Activated CD4-positive, CD25-positive, alpha-beta regulatory T cell (primary cell): ENCODE data around the gene CDH4.

Experiments used
- DNase-seq, 4 experiments: peaks; one replicate each; lab custom pipeline; 2025; lab: John Stamatoyannopoulos, UW

CDH4 gene

DNA sequence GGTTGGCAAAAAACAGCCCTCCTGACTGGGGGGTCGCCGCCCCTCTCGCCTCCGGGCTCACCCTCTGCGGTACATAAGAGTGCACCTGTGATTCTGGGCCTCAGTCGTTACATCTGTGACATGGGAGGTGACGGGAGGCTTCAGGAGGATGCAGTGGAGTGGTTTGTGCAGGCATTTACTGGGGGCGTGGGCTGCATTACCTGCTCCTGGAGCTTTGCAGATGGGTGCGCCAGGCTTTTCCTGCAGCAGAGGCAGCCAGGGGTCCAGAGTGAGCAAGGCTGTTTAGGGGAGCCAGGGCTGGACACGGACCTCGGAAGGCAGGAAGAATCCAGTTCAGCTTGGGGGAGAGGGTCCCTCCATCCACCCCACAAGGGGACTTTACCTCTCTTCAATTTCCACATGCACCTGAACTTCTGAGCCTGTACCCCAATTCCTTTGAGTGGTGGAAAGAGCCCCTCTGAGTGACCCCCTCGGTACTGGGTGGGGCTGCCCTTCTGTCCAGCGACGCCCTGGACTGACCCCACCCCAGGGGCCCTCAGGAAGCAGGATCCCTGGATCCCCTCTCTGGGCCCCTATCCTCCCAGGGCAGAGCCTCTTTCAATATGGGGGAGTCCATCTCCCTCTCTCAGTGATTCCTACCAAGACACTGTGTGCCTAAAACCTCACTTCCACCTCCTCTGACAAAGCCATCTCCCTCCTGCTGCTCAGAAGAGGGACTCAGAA is 679.6 kb downstream of the CDH4 start:
- no peak for DNase-seq

DNA sequence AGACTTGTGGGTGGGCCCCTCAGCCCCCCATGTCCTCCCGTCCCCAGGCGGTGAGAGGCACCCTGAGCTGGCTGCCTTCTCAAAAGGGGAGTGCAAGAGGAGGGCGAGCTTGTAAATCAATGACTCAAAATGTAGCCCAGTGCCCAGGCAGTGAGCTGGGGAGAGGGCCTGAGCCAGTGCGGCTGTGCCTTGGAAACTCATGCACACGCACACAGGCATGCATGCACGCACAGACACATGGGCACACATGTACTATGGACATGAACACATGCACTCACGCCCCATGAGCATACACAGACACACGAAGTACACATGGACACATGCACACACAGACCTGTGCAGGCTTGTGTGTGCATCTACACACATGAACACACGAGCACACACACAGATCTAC is 680.1 kb downstream of the CDH4 start:
- DNase-seq = no peak

DNA sequence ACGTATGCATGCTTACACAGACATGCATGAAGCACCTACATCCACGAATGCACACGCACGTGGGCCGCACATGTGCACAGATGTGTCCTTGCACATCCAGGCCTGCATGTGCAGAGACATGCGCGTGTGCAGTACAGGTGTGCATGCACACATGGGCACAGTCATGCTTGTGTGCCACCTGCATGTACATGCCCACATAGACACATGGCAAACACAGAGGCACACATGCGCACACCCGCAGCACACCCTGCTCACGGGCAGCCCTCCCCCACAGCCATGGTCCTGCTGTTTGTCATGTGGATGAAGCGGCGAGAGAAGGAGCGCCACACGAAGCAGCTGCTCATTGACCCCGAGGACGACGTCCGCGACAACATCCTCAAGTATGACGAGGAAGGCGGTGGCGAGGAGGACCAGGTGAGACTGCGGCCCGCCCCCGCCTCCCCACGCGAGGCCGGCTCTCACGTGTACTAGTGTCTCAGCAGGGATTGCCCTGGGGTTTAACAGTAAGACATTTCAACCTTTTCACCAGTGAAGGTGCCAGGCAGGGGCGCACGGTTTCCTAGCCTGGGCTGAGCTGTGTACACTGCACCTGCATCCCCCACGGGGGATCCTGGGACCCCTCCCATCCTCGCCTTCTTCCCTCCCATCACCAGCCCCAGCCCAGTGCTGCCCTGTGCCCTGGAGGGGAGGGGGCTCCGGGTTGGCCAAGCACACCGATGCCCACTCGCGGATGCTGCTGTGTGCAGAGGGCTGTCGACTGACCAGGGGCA is 680.8 kb downstream of the CDH4 start:
- no peak for DNase-seq

DNA sequence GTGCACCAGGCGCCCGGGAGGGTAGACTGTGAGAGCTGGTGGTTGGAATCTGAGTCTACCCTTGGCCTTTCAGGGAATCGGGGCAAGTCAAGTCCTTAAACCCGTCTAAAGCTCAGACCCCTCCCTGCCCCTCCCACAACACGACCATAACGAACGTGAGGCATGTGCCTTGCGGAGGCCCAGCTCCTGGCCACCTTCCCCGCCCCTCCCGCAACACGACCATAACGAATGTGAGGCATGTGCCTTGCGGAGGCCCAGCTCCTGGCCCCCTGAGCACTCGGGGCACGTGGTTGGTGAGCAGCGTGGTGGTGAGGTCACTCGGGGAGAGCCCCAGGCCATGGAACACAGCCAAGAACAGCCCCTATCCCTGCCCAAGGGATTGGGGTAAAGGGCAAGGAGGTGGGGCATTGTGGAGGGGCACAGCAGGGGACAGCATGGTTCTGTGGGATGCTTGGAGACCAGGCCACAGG is 681.5 kb downstream of the CDH4 start:
- no peak for DNase-seq

DNA sequence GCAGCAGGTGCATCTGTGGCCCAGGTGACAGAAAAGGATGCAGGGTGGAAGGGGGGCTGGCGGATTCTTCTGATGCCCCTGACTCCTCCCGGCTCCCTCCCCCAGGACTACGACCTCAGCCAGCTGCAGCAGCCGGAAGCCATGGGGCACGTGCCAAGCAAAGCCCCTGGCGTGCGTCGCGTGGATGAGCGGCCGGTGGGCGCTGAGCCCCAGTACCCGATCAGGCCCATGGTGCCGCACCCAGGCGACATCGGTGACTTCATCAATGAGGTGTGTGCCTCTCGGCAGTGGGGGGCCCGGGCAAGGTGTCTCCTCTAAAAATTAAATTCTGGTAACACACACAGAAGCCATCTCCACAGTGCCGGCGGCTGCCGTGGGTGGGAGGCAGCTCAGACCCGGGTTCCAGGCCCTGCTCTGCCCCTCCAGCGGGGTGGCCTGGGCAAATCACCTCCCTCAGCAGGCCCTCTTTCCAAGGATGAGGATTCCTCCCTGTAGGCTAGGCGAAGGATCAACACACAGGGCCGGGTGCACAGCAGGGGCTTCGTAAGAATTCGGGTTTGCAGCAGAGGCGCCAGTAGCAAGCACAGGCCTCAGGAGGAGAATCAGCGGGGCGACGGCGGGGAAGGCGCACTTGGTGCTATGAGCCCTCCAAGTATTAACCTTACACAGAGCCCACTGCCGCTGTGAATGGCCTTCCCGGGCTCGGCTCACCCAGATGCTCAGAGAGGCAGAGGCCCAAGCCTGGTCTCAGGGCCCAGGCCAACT is 682.1 kb downstream of the CDH4 start:
- no peak for DNase-seq

DNA sequence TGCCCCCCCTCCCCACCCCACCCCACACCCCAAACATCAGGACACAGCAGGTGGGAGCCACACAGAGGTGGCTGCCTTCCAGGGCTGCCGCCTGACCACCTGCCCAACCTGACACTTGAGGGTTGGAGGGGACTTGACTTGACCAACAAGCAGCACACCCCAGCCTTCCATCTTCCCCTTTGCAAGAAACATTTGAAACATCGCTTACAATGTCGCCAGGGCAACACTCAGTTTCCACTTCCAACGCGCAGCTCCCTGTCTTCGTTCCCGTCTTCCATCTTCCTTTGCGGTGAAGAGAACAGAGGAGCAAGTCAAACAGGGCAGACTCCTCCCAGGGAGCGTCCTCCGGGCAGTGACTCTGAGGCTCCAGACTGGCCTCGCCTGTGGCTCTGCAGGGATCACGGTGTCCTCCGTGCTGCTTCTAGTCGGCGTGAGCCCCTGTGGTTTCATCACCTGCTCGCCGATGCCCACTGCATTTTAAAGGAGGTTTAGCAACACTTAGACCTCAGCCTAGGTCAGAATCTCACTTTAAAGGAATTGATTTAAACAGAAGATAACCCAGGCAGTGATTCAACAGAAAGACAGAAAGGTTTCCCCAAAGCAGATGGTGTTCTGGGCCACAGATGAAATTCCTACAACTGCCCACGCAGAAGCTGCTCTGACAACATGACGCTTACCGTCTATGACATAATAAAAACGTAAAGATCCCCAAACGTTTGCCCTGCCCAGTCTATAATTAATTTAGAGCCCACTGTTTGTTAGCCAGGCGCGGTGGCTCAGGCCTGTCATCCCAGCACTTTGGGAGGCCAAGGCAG is 682.9 kb downstream of the CDH4 start:
- DNase-seq = no peak

DNA sequence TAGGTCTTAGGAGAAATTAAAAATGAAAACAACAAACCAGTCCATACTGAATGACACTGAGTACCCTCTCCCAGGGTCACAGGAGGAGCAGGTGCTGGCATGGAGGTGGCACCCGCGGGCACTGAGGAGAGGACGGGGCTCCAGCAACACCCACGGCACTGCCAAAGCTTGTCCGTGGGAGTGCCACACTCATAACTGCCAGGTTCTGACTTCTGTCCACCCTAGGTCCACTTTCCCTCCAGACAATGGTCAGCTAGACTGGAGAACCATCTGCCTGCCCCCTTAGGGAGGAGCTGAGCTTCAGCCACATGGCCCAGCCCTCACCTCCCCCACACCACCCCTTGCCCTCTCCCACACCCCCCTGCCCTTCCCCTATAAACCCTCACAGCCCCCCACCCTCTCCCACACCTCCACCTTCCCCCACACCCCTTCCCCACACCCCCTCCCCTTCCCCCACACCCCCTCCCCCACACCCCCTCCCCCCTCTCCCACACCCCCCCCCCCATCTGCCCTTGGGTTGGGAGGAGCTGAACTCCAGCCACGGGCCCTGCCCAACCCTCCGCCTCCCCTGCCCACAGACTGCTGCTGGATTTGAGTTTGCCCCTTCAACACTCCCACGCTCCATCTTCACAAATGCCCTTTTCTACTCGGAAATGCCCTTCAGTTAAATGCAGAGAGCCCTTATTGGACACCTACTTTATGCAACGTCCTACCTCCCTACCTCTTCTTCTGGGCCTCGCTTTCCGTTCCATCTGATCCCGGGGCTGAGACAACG is 684.1 kb downstream of the CDH4 start:
- no peak for DNase-seq

DNA sequence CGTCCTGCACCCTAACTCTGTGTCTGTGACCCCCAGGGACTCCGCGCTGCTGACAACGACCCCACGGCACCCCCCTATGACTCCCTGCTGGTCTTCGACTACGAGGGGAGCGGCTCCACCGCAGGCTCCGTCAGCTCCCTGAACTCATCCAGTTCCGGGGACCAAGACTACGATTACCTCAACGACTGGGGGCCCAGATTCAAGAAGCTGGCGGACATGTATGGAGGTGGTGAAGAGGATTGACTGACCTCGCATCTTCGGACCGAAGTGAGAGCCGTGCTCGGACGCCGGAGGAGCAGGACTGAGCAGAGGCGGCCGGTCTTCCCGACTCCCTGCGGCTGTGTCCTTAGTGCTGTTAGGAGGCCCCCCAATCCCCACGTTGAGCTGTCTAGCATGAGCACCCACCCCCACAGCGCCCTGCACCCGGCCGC is 684.7 kb downstream of the CDH4 start:
- no peak for DNase-seq

DNA sequence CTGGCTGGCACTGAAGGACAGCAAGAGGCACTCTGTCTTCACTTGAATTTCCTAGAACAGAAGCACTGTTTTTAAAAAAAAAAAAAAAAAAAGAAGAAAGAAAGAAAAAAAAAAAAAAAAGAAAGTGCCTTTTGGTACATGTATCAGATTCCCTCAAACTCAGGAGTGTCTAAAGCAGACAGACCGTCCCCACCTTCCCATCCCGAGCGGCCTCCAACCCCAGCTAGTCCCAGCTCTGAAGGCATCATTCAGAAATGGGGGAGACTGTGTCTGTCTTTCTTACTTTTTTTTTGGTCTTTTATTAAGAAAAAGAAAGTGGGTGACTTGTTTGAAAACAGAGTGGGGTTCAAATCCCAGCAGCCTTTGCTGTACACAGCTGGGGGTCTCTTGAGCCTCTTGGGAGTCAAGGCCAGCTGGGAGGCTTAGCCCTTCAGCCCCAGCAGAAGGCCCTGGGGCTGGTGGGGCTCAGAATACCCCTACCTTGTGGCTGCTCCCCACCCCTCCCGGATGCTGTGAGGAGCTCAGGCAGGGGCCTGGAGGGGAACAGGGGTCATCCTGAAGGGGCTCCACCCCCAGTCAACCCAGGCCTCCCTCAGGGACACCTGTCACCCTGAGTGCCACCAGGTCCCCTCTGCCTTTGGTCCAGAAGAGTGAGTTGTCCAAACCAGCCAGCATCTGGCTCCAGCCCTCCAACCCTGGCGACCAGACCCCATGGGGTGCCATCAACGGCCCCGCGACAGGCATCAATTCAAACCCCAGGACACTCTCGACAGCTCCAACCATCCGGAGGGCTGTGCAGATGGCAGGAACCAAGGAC is 685.3 kb downstream of the CDH4 start:
- no peak for DNase-seq

DNA sequence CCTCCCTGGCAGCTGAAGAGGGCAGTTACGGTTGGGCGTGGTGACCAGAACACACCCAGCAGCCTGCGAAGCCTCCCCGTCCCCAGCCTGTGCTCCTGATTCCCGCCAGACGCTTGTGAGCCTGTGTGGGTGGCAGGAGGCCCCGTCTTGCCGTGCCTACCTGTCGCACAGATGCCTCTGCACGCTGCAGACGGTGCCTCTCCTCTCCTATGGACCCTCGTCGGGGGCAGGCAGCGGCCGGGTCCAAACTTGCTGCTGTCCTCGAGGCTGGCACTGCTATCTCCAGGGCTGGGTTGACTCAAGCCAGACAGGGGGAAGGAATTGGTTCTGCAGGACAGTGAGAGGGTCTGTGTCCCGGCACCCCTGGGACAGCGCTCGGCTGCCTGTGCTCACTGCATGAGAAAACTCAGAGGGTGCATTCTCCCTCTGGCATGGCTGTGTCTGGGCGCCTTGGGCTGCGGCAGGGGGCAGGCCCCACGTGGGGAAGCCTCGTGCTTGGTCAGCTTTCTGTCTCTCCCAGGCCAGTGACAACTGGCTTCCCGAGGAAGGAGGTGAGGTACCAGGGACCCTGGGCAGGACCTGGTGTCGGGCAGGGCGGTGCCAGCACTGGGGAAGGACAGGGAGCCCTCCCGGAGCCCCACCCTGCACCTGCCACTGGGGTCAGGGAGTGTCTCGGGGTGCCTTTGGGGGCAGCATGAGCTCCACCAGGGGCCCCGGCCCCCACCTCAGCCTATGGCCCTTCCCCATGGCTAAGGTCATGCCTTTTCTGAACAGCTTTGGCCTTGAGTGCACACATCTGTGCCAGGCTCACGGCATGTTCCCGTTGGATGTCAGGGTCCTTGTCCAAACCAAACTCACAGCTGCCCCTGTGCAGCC is 686.1 kb downstream of the CDH4 start:
- DNase-seq = no peak

DNA sequence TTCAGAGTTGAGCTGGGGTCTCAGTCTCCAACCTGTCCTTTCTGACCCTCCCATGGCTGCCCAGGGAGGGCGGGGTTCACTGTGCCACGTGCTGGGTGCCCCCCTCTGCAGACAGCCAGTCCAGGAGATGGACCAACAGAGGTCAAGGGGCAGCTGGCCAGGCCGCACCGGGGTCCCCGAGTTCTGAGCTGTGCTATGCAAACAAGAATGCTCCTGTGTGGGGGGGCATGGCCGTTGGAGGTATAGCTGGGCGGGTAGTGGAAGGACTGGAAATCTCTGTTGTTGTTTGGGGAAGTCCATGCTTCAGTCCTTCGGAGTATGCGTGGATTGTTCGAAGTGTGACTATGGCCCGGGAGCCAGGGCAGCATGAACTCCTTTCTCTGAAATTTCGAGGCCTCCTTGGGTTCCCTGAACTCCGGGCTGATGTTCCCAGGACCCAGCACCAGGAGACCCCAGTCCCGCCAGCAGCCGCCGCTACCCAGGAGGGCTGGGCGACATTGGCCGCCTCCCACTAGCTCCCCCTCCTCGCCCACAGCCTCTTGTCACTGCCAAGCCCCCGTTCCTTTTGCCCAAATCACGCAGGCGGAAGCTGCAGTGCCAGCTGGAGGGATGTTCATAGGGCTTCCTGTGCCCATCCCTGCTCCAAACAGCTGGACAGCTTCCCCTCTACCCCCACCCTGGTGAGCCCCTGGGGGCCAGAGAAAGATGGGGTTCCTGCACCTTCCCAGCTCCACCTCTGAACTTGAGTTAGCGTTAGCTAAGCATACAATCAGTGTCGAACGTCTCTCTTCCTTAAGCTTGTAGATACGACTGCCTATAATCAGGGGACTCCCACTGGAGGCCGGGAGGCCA is 687.0 kb downstream of the CDH4 start:
- DNase-seq = no peak

DNA sequence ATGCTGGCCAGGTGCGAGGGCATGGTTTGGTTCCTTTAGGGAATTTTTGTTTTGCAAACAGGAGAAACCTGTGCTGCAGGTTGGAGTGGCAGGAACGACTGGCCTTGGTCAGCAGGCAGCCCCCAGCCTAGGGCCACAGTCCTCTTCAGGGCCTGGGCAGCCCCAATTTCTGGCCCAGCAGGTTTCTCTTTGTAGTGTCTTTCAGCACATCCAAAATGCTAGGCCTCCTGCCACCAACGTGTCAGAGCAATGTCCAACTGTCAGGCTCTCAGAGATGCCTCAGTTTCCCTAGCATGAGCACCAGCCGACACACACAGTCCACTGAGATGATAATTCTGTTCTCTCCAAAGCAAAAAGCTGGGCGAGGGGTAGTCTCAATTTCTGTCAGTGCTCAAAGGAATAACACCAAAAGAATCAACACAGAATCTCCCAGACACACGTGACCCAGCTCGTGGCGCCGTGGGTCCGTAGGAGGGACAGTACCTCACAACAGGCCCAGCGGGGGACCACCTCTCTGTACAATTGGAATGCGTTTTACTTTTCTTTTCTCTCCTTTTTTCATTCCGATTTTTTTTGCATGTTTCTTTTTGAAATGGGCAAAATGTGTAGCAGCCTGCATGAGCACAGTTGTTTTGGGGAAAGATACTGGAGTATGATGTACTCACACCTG is 687.8 kb downstream of the CDH4 start:
- DNase-seq = no peak

DNA sequence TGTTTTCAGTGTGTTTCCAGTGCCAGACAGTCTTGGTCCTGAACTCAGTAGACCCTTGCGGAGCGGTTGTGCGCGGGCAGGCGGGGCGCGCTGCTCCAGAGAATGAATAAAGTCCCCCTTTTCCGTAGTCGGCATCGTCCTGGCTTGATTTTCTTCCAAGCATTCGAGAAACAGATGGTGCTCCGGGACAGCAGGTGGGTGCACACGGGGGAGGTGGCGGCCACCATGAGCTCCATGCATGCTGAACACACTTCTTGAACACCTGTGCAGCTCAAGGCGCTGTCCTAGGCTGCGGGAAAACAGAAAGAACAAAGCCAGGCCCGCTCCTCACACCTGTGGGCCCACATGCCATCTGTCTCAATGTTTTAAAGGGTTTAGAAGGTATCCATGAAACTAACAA is 688.4 kb downstream of the CDH4 start:
- no peak for DNase-seq

DNA sequence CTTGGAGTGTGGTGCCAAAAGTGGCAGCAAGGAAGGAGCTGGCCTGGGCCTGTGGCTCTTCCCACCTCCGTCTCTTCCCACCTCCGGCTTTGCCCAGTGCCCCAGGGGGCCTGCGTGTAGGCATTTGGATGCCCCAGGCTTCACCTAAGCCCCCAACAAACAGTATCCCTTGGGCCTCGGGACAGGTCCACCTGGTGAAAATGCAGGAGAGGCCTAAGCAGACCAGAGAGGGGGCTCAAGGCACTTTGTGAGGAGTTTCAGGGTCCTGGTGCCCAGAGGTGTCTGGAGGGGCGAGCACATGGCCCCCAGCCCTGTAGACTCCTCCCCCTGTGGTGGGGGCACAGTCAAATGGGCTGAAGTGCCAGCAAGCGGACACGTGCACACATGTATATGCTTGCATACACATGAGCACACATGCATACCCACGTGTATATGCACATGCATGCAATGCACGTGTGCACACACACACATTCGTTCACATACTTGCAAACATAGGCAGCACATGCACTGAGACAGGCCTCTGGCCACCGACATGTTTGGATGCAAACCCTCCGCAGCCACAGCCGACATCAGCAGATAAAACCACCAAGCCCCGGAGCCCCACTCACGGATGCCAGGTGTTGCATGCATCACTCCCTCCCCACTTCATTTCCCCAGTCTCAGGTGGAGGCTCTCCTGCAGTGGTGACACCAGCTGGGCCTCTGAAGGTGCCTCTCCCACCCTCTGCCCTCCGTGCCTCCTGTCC is 689.1 kb downstream of the CDH4 start:
- no peak for DNase-seq

DNA sequence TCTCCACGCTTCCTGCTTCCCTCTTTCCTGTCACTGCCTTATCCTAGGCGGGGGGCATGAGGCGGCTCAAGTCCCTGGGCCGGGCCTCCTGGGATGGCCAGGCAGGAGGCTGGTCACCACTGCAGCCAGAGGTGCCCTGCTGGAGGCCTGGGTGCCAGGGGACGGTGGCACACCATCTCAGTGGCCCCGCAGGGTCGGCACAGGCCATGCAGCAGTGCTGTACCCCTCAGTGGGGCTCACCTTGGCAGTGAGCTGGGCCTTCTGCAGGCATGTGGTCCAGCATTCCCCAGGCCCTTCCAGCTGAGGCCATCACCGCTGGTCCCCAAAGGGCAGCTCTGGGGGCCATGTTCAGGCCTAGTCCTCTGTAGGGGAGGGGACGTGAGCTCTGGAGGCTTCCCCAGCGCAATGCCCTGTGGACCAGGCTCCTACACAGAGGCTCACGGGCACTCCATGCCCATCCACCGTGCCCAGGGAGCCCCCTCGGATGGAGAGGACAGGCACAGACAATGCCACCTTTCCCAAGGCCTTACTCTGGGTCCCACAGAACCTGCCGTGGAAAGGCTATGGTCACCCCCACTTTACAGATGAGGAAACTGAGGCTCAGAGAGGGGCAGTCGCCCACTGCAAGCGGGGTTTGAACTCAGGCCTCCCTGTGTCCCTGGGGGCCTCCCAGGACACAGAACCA is 689.8 kb downstream of the CDH4 start:
- DNase-seq = no peak

DNA sequence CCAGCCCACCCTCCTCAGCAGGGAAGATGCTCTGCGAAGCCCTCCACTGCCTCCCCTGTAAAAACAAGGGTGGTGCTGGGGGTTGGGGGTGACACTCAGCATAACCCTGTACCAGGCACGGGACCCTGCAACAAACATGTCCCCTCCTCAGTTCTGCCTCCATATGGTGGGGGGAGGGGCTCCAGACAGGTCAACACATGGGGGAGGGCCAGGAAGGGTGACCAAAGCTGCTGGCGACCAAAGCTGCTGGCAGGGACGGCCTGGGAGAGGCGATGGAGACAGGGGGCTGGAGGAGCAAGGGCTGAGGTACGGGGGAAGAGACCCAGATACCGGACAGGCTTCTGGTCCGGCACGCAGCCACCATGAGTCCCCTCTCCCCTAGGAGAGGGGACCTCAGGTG is 690.5 kb downstream of the CDH4 start:
- DNase-seq = no peak
